ENCODE data around the gene TMEM140.

The TMEM140 gene

DNA sequence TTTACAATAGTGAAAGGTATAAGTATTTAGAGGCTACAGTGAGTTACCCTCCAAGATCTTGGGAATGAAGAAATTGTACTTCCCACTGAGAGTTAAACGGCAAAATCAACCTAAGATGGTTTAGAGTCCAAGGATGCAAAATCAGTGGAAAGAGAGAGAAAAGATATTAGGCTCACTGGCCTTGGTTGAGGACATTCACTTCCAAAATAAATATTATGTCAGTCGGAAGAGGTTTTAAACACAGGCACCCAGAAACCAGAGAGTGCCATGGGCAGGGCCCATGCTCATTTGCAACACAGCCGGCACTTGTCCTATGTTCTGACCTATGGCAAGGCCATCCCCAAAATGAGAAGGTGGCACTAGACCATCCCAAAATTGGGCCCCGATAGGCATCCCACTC lies 67.3 kb downstream of the TMEM140 start:
- H3K27ac Mint-ChIP-seq: no peak overlapping the region
- peaks cover 6% of the 10 kb centered on the region for H3K4me1 Mint-ChIP-seq
- H3K9me3 Mint-ChIP-seq: peaks cover under 1% of the 10 kb centered on the region
- DNase-seq (ENCODE audit: low spot score in 2 of 2): no peak
- H3K27me3 Mint-ChIP-seq: peaks cover 2% of the 10 kb centered on the region
- ATAC-seq (ENCODE audit: low read depth): no peak
- no peak overlapping the region for H3K4me3 Mint-ChIP-seq
- H3K36me3 Mint-ChIP-seq: no peaks in the 10 kb centered on the region

DNA sequence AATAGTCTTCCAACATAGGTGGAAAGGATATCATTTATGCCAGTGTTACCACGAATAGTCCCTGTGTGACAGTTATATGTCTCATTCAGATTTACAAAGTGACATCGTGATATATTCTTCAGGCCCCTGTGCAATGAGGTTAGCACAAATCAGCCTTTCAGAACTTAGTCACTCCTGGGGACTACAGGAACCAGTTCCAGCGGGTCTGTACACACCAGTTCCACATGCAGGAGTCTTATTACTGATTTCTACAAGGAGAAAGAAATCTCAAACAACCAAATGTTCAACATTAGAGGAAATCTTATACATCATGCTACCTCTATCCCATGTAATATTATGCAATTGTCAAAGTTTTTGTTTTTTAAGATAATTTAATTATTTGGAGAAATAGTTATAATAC lies 67.8 kb downstream of the TMEM140 start:
- H3K27ac Mint-ChIP-seq: no peak overlapping the region

More for the DNA sequence above, 67.8 kb downstream of the TMEM140 start:
- Mint-ChIP-seq H3K4me1 (peaks cover 2% of the 10 kb centered on the region), H3K27me3 (peaks cover 2% of the 10 kb centered on the region), H3K9me3 (peaks cover 2% of the 10 kb centered on the region), H3K4me3 (no peak overlapping the region), H3K36me3 (no peaks in the 10 kb centered on the region)
- no peak for DNase-seq (ENCODE audit: low spot score in 2 of 2)
- ATAC-seq (ENCODE audit: low read depth): no peak
